BJ (cell line): Measurements from ENCODE around the gene MEIS3. TPM values are rescaled to one million over a fixed set of nuclear protein-coding genes. Genes with fewer than 3 reads are reported as not detected.

Experiments used
- CTCF ChIA-PET: fragments of 350-600 bp; formaldehyde crosslinking; extraction: SDS; loops from one replicate; lab custom pipeline; 2021; ENCODE audit warnings: antibody characterized with exemption, inconsistent platforms; lab: Yijun Ruan, JAX
- POLR2A ChIA-PET: fragments of 300-600 bp; sonication (Branson Sonifier 250); formaldehyde crosslinking; extraction: SDS; loops from one replicate; lab custom pipeline; 2021; ENCODE audit warnings: antibody characterized with exemption; lab: Charles Lee
- DNase-seq: peaks from one replicate; pipeline ENCODE4 v3.0.0-alpha.2; 2011; ENCODE audit warnings: low read depth
- H3K27me3 ChIP-seq: 2 replicates; pipeline ENCODE4 v1.6.0; 2011; ENCODE audit warnings: low read length; ENCODE audit not compliant: control insufficient read depth, insufficient read depth
- H3K36me3 ChIP-seq: 2 replicates; pipeline ENCODE4 v1.5.1; 2011; ENCODE audit warnings: low read length; ENCODE audit not compliant: control insufficient read depth, insufficient read depth
- H3K4me3 ChIP-seq: 2 replicates; pipeline ENCODE4 v1.5.1; 2011; ENCODE audit warnings: low read depth, mild to moderate bottlenecking, control low read depth, low read length
- polyA plus RNA-seq: library from polyadenylated mRNA; depleted of rRNA; stranded (reverse); fragments of >200 nt; gene quantifications from 2 replicates; pipeline ENCODE4 v1.2.3, GENCODE V29; 2011
- TF ChIP-seq, protein P1 (sequence below): IDR thresholded peaks from 2 replicates; pipeline ENCODE4 v1.5.1; 2011; ENCODE audit warnings: low read depth, mild to moderate bottlenecking, control low read depth, inconsistent platforms, low read length, moderate library complexity; ENCODE audit not compliant: insufficient read depth

MEIS3 gene
- polyA plus RNA-seq, 1 experiment = 51.3 TPM

DNA sequence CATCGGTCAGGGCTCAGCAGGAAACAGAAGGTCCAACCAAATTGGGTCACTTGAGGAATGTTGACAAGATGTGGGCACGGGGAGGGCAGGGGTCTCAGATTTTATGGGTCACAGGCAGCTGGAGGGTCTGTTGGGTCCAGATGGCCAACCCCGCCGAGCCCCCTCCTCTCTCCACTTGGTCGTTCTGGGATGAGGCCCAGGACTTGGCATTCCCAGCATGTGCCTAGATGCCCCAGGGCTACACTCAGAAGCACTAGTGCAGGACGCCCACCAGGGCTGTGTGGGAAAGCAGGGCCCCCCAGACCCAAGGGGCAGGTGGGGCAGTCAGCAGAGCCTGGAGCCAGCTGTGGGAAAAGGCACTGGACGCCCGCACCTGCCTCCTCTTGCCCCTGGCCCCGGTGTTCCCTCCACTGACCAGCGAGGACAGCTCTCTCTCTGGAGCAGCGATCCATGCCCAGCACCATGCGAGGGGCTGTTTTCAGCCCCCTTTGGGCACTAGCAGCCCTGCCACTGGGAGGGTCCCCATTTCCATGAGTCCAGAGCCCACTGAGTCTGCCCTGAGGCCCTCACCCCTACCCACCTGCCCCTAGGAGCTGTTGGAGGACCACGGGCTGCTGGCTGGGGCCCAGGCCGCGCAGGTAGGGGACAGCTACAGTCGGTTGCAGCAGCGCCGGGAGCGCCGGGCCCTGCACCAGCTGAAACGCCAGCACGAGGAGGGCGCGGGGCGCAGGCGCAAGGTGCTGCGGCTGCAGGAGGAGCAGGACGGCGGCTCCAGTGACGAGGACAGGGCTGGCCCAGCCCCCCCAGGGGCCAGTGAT lies 44.2 kb downstream of the MEIS3 start:
- POLR2A ChIA-PET = no interaction called here
- peaks cover 53% of the 10 kb centered on the region for H3K36me3 ChIP-seq

DNA sequence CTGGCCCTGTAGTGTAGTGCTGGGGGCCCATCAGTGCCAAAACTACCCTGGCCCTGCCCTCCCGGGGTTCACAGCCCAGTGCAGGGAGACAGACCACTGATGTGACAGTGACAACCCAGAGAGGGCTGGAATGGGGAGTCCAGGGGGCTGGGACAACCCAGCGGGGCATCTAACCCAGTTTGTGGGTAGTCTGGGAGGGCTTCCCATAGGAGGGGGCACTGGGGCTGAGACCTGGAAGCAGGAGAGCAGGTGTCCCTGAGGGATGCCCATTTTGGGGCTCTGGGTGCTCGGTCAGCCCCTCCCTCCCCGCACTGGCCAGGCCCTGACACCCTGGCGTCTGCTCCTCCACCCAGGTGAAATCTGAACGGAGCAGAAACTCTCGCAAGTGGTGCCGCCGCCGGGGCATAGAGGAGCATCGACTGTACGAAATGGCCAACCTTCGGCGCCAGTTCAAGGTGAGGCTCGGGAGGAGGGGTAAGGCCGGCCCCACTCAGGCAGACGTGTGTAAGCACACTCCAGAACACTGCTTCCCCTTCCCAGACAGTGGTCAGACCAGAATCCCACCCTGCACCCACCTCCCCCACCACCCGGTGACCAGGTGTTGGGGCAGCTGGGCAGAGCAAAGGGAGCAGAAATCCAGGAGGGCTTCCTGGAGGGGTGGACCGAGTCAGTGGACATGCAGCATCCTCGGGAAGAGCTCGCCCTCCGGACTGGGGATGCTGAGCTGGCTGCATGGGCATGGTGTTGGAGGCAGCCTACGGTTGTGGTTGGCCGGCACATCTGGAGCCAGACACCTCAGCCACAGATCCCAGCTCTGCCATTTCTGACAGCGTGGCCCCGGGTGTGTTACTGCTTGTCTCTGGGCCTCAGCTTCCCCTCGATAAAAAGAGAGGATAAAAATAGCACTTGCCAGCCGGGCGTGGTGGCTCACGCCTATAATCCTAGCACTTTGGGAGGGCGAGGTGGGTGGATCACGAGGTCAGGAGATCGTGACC lies 45.8 kb downstream of the MEIS3 start:
- POLR2A ChIA-PET = no interaction called here
- DNase-seq = no peak
- Histone ChIP-seq H3K27me3 (no peaks in the 10 kb centered on the region), H3K4me3 (no peak overlapping the region), H3K36me3 (peaks cover 51% of the 10 kb centered on the region)
- TF ChIP-seq, protein P1, sequence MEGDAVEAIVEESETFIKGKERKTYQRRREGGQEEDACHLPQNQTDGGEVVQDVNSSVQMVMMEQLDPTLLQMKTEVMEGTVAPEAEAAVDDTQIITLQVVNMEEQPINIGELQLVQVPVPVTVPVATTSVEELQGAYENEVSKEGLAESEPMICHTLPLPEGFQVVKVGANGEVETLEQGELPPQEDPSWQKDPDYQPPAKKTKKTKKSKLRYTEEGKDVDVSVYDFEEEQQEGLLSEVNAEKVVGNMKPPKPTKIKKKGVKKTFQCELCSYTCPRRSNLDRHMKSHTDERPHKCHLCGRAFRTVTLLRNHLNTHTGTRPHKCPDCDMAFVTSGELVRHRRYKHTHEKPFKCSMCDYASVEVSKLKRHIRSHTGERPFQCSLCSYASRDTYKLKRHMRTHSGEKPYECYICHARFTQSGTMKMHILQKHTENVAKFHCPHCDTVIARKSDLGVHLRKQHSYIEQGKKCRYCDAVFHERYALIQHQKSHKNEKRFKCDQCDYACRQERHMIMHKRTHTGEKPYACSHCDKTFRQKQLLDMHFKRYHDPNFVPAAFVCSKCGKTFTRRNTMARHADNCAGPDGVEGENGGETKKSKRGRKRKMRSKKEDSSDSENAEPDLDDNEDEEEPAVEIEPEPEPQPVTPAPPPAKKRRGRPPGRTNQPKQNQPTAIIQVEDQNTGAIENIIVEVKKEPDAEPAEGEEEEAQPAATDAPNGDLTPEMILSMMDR = no peak
- CTCF ChIA-PET = interaction anchor here (1.2 to 1.7 kb wide), 3 partner anchors 11 to 25 kb away, joined by 4 to 7 read pairs (median 4); no protein-coding TSS in a partner anchor

More for the DNA sequence above, 44.2 kb downstream of the MEIS3 start:
- Histone ChIP-seq H3K4me3 (no peak overlapping the region), H3K27me3 (no peaks in the 10 kb centered on the region)
- CTCF ChIA-PET = interaction anchor here (1.0 to 2.1 kb wide), 3 partner anchors 17 to 26 kb away, joined by 4 to 7 read pairs (median 6); partner anchors contain the start of gene DHX34
- no peak for DNase-seq
- TF ChIP-seq, protein P1 = no peak

DNA sequence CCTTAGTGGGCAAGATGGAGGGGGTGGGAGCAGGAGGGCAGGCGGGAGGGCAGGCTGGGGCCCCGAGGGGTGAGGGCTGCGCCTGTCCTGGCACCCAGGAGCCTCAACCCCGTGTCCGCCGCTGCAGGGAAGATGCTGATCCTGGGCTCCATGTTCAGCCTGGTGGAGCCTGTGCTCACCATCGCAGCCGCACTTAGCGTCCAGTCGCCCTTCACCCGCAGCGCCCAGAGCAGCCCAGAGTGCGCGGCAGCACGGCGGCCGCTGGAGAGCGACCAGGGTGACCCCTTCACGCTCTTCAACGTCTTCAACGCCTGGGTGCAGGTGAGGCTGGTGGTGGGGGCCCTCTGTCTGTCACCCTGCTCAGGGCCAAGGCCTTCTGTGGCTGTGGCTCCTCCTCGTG lies 46.7 kb downstream of the MEIS3 start:
- no peak for DNase-seq
- TF ChIP-seq, protein P1 = no peak
- CTCF ChIA-PET = no interaction called here
- POLR2A ChIA-PET = no interaction called here
- Histone ChIP-seq H3K27me3 (no peaks in the 10 kb centered on the region), H3K4me3 (no peak overlapping the region), H3K36me3 (peaks cover 46% of the 10 kb centered on the region)

DNA sequence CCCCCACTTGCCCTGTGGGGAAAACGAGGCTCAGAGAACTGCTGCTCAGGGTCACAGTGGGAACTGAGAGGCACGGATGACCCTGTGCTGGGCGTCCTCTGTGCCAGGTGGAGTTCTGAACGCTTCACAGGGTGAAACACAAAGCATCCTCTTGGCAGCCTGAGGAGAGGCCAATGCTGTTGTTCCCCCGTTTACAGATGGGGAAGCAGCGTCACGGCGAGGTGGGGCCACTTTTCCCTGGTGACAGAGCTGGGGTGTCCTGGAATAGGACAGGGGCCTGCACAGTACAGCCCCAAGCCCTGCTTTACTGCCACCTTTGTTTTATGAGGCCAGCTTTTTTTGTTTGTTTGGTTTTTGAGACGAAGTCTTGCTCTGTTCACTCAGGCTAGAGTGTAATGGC lies 48.1 kb downstream of the MEIS3 start:
- no peaks in the 10 kb centered on the region for H3K27me3 ChIP-seq
- H3K4me3 ChIP-seq = no peak overlapping the region
- POLR2A ChIA-PET = no interaction called here
- TF ChIP-seq, protein P1 = no peak
- DNase-seq = no peak
- H3K36me3 ChIP-seq = peaks cover 35% of the 10 kb centered on the region
- CTCF ChIA-PET = interaction anchor here (1.4 to 4.3 kb wide), 2 partner anchors 20 to 22 kb away, joined by 3 to 16 read pairs; partner anchors contain the start of gene DHX34
